K562 (cell line): Measurements from ENCODE around the gene STX2. TPM values are rescaled to one million over a fixed set of nuclear protein-coding genes. Genes with fewer than 3 reads are reported as not detected.

ENCODE experiments used
- CBX8 ChIP-seq: fragments of 200-600 bp; sonication (generic); IDR thresholded peaks from 2 replicates; pipeline ENCODE4 v1.6.1; 2012; ENCODE audit warnings: borderline replicate concordance, mixed run types, low read depth, mild to moderate bottlenecking, moderate library complexity, mixed read lengths, low read length, control low read depth, inconsistent platforms; ENCODE audit not compliant: poor library complexity, severe bottlenecking; ENCODE audit errors: extremely low read depth
- CHD2 ChIP-seq: IDR thresholded peaks from 2 replicates; pipeline ENCODE4 v1.6.1; 2011; ENCODE audit warnings: low read depth, low read length
- FOS ChIP-seq: IDR thresholded peaks from 3 replicates; pipeline ENCODE4 v1.6.1; 2011; ENCODE audit not compliant: insufficient read length; ENCODE audit errors: extremely low read depth
- GTF2E2 ChIP-seq: fragments of 200-800 bp; sonication (Bioruptor generic); IDR thresholded peaks from 2 replicates; pipeline ENCODE4 v1.6.1; 2016; ENCODE audit warnings: missing genetic modification characterization, missing compliant biosample characterization
- KAT7 ChIP-seq: sonication (generic); formaldehyde crosslinking; IDR thresholded peaks from 2 replicates; pipeline ENCODE4 v1.8.0; 2022; ENCODE audit warnings: missing genetic modification reagents, mild to moderate bottlenecking, borderline replicate concordance
- MCM3 ChIP-seq: fragments of 450-650 bp; IDR thresholded peaks from 2 replicates; pipeline ENCODE4 v1.6.1; 2016
- NFE2 ChIP-seq: IDR thresholded peaks from 2 replicates; pipeline ENCODE4 v1.6.1; 2014; ENCODE audit warnings: antibody characterized with exemption, low read depth
- NFIC ChIP-seq: fragments of 450-650 bp; IDR thresholded peaks from 2 replicates; pipeline ENCODE4 v1.6.1; 2017; ENCODE audit warnings: mild to moderate bottlenecking, inconsistent platforms
- PHTF2 ChIP-seq: fragments of 250-450 bp; sonication (Bioruptor Pico); IDR thresholded peaks from 2 replicates; pipeline ENCODE4 v1.5.0; 2021; ENCODE audit warnings: mild to moderate bottlenecking
- TAF7 ChIP-seq: fragments of 450-650 bp; IDR thresholded peaks from 2 replicates; pipeline ENCODE4 v1.6.1; 2016; ENCODE audit warnings: missing genetic modification characterization, missing compliant biosample characterization
- ZNF12 ChIP-seq: sonication (generic); formaldehyde crosslinking; IDR thresholded peaks from 2 replicates; pipeline ENCODE4 v1.4.0; 2020; ENCODE audit warnings: mild to moderate bottlenecking, missing genetic modification reagents
- ZNF766 ChIP-seq: fragments of 200-800 bp; sonication (Bioruptor generic); conservative IDR thresholded peaks from 2 replicates; pipeline ENCODE4 v1.6.1; 2016; ENCODE audit warnings: missing genetic modification characterization, missing compliant biosample characterization
- ZNF77 ChIP-seq: fragments of 250-450 bp; sonication (Bioruptor Pico); IDR thresholded peaks from 2 replicates; pipeline ENCODE4 v1.5.0; 2020
- polyA plus RNA-seq, 8 experiments: library from polyadenylated mRNA; depleted of rRNA in 4 of 8; stranded (reverse) in 5 of 8; unstranded in 3 of 8; fragments of >200 nt; fragmentation: Nextera tagmentation in 2 of 8; fragmentation: Illumina TruSeq in 1 of 8; extraction: Ambion mirVana in 2 of 8; extraction: Trizol in 1 of 8; gene quantifications; 2 replicates each; pipeline versions ENCODE4 v1.2.1 to v1.2.3, GENCODE V29; 2011 to 2014; ENCODE audit warnings: inconsistent platforms in 1 of 8, missing spikeins in 1 of 8
- total RNA-seq, 7 experiments: library from RNA; depleted of rRNA in 6 of 7; stranded (reverse); fragments of >200 nt in 6 of 7; fragmentation: Illumina TruSeq in 2 of 7; extraction: Trizol in 2 of 7; gene quantifications; 2 replicates each; pipeline versions ENCODE4 v1.2.1 to v1.2.3, GENCODE V29; 2011 to 2021; ENCODE audit warnings: low replicate concordance in 1 of 7
- TF ChIP-seq, protein P1 (sequence below): fragments of 450-650 bp; IDR thresholded peaks from 2 replicates; pipeline ENCODE4 v1.6.1; 2016; ENCODE audit warnings: borderline replicate concordance
- TF ChIP-seq, protein P2 (sequence below): fragments of 250-450 bp; sonication (Bioruptor Pico); IDR thresholded peaks from 2 replicates; pipeline ENCODE4 v1.8.0; 2021; ENCODE audit warnings: borderline replicate concordance, mild to moderate bottlenecking, moderate library complexity; ENCODE audit not compliant: poor library complexity, severe bottlenecking
- TF ChIP-seq, protein P3 (sequence below): sonication (generic); formaldehyde crosslinking; IDR thresholded peaks from 2 replicates; pipeline ENCODE4 v1.8.0; 2022; ENCODE audit warnings: mild to moderate bottlenecking, missing genetic modification reagents

STX2 gene
- total and polyA plus RNA-seq, 9 of the 15 experiments (the other 6 are each of a cell fraction or from before 2014, with no cell fraction given): 22.2 to 54.6 (median 30.8) TPM

DNA sequence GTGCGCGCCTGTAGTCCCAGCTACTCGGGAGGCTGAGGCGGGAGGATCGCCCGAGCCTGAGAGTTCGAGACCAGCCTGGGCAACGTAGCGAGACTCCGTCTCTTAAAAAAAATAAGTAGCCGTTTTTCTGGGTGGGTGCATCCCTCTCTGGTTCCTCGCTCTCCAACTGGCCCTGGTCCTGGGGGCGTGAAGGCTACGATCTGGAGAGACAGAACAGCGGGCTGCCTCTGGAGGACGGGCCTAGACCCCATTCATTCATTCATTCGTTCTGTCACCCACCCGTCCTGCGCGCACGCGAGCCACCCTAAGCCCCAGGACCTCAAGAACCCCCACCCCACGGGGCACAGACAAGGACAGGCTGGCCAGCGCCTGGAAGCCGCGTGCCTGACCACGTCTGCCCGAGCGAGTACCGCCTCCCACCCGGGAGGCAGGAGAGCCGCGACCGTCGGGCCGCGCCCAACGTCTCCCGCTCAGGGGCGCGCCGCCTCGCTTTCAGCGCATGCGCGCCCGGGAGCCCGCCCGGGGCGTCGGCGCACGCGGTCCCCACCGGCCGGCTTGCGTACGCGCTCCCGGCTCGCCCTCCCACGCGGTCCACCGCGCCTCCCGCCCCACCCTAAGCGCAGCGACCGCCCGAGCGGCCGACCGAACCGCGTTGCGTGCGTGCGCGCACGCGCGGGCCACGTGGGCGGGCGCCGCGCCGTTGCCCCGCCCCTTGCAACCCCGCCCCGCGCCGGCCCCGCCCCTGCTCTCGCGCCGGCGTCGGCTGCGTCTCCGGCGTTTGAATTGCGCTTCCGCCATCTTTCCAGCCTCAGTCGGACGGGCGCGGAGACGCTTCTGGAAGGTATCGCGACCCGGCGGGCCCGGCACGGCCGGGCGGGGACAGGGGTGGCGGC, 32.5 kb upstream of the STX2 start, which contains the start of gene RAN (continued):
- TF ChIP-seq, protein P1, sequence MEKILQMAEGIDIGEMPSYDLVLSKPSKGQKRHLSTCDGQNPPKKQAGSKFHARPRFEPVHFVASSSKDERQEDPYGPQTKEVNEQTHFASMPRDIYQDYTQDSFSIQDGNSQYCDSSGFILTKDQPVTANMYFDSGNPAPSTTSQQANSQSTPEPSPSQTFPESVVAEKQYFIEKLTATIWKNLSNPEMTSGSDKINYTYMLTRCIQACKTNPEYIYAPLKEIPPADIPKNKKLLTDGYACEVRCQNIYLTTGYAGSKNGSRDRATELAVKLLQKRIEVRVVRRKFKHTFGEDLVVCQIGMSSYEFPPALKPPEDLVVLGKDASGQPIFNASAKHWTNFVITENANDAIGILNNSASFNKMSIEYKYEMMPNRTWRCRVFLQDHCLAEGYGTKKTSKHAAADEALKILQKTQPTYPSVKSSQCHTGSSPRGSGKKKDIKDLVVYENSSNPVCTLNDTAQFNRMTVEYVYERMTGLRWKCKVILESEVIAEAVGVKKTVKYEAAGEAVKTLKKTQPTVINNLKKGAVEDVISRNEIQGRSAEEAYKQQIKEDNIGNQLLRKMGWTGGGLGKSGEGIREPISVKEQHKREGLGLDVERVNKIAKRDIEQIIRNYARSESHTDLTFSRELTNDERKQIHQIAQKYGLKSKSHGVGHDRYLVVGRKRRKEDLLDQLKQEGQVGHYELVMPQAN: peak; percentile 51; the same call in 1 of the 2 replicates
- TF ChIP-seq FOS (no peak), ZNF766 (CRISPR knock-in tag) (no peak), TAF7 (tag) (peak; percentile 65; the same call in 1 of the 2 replicates), GTF2E2 (tag) (peak; percentile 77; the same call in 1 of the 2 replicates), KAT7 (CRISPR knock-in tag) (peak; percentile 44; the same call in 1 of the 2 replicates), ZNF12 (0 out of 2 replicates have a peak, but pooled peaks have one; percentile 51), MCM3 (no peak), ZNF77 (CRISPR knock-in tag) (no peak), NFE2 (no peak), NFIC (peak; percentile 44), CHD2 (no peak), CBX8 (no peak), PHTF2 (CRISPR knock-in tag) (no peak)
- TF ChIP-seq, protein P2, sequence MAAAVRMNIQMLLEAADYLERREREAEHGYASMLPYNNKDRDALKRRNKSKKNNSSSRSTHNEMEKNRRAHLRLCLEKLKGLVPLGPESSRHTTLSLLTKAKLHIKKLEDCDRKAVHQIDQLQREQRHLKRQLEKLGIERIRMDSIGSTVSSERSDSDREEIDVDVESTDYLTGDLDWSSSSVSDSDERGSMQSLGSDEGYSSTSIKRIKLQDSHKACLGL (CRISPR knock-in tag): no peak
- TF ChIP-seq, protein P3, sequence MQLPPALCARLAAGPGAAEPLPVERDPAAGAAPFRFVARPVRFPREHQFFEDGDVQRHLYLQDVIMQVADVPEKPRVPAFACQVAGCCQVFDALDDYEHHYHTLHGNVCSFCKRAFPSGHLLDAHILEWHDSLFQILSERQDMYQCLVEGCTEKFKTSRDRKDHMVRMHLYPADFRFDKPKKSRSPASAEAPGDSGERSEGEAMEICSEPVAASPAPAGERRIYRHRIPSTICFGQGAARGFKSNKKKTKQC: peak; percentile 79
